Heart left ventricle (tissue), 13 donors: ENCODE measurements around the gene SLC19A1.
A peak's percentile ranks its signal among the peaks of the same experiment; 100 is the strongest.

Source experiments
- CTCF ChIP-seq, 12 donors: fragments of 200-600 bp; sonication (generic) in 4 of 12; IDR thresholded peaks; one replicate each; pipeline versions ENCODE4 v1.5.0 to v1.8.0; 2018 to 2022; ENCODE audit warnings: antibody characterized with exemption in 12 of 12, mild to moderate bottlenecking in 5 of 12
- POLR2A ChIP-seq, 2 donors: fragments of 450-650 bp; IDR thresholded peaks; one replicate each; pipeline ENCODE4 v1.6.1; 2017; ENCODE audit warnings: antibody characterized with exemption in 2 of 2, mild to moderate bottlenecking in 2 of 2, moderate library complexity in 2 of 2
- donor health status: ischemic (EF 13 %, LVEDD 7.1; RV severe dilation, severe dysfunction).
- donor health status: DM: no; HTN: yes; CAD: no.
- donor health status: DM: no; HTN: no; CAD: no.
- donor health status: ischemic (EF 25% LVEDD 6.9; RV normal size, moderate dysfunction).
- donor health status: ischemic (EF 25% LVEDD 5.7; RV mildly dilated, moderate dysfunction).
- donor health status: ischemic (EF 35%, LVEDD 5.7; RV mildly dilated, moderate dysfunction).
- donor health status: nonischemic (EF 11% LVEDD 7.7; RV severe dilation, severe dysfunction).
- donor health status: DM: yes; HTN: yes; CAD: no.
- donor health status: PGD.
- donor health status: ischemic (EF 29% LVEDD 5.4; RV normal size, mild dysfunction).
- donor health status: nonischemic (EF 23%, LVEDD 6.1; RV moderate dilation, normal function).

GRCh38 chr21:45542242-45542666, at the start of gene SLC19A1:
- TF ChIP-seq CTCF (IDR thresholded peaks at IDR 0.05) (peak in 11 of 12 donors; percentile 8 to 61 (median 43)), POLR2A (IDR thresholded peaks at IDR 0.05) (peak in 1 of 2 donors; percentile 33)
